GM12875 (cell line): Measurements from ENCODE around the gene MAPK8.

ENCODE experiments used
- H3K4me3 ChIP-seq: one replicate; pipeline ENCODE4 v1.5.1; 2011; ENCODE audit warnings: low read depth, low read length, control low read depth
- CTCF ChIP-seq: IDR thresholded peaks from 2 replicates; pipeline ENCODE4 v1.5.1; 2011; ENCODE audit warnings: low read depth, mild to moderate bottlenecking, control low read depth, inconsistent platforms, low read length, moderate library complexity, borderline replicate concordance; ENCODE audit not compliant: insufficient read depth

The MAPK8 gene

DNA sequence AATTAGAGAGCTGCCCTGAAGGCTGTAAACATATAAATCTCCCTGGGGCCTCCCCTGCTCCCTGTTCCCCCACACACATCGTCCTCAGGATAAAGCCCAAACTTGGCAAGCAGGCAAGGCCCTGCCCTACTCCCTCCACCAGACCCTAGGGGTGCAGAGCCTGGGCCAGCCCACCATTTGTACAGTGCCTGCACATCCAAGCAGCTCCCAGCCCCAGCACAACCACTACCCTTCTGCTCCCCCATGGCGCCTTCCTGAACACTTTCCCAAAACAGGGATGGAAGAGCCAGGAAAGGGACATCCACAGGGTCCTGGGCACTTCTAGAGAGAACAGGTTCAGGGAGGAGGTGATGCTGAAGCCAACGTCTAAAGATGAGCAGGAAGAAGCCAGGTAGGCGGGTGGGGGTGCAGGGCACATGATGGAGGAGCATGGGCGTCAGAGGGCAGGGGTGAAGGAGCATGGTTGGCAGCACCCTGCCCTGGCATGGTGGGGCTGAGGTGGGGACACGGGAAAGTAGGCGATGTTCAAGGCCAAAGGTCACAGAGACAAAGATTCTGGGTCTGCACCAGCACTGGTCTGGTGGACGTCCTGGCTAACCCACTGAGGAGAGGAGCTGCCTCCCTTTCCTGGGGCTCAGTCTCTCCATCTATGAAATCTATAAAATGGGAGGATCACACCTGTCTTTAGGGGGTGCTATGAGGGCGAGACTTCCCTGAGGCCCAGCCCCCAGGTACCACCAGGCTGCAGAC lies 157.8 kb downstream of the MAPK8 start:
- no peak for TF ChIP-seq CTCF
- H3K4me3 ChIP-seq: no peak overlapping the region

DNA sequence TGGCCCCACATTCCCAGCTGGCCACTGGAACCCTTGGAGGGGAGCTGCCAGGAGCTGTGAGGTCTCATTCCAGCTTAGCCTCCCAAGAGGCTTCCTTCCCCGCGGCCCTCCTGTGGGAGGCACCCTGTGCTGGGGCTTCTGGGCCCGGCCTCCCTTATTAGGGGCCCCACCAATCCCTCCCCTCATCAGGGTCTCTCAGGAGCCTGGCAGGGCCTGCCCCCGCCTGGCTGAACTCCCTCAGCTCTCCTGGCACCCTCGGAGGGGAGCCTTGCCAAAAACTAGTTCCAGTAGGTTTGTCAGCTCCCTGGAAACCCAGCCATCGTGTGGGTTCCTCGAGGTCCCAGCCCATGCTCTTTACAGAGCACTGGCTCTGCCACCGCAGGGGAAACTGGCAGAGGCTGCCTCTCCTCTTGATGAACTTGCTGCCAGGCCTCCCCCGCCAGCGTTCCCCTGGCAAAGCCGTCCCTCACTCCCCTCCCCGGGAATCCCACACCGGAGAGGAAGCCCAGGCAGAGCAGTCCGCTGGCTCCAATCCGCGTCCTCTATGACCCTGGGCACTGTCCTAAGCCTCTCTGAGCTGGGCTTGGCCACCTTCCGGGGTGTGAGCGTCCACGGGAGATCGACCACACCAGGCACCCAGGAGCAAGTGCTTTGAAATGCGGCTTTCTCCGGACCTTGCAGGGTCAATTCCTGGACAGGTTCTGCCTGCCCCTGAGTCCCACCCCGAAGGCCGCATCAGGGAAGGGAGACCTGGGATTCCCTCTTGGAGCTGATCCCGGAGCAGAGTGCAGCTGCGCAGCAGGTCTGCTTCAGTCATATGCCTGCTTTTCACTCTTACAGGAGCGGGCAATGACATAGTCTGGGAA lies 158.6 kb downstream of the MAPK8 start:
- TF ChIP-seq CTCF: no peak
- no peak overlapping the region for H3K4me3 ChIP-seq

- no peak for TF ChIP-seq CTCF
- no peak overlapping the region for H3K4me3 ChIP-seq
These were observed 159.5 kb downstream of the MAPK8 start for GRCh38 chr10:48465860-48466521.

GRCh38 chr10:48466611-48467240 lies 160.2 kb downstream of the MAPK8 start:
- no peak overlapping the region for H3K4me3 ChIP-seq
- TF ChIP-seq CTCF: no peak

DNA sequence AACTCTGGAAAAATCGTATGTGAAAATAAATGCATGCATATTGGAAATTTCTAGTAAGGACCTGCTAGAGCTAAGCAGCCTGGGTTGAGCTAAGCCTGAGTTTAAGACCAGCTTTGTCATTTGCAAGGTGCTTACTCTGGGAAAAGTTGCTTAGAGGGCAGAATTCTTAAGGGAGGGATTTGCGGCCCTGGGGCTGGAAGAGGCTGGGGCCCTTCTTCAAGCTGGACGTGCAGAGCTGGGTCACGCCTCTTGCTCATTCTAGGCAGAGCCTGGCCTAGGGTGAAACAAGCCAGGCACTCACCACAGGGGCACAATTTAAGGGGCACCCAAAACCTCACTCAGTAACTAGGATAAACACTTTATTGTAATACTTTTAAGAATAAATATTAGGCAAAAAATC lies 161.2 kb downstream of the MAPK8 start:
- no peak overlapping the region for H3K4me3 ChIP-seq
- TF ChIP-seq CTCF: no peak

DNA sequence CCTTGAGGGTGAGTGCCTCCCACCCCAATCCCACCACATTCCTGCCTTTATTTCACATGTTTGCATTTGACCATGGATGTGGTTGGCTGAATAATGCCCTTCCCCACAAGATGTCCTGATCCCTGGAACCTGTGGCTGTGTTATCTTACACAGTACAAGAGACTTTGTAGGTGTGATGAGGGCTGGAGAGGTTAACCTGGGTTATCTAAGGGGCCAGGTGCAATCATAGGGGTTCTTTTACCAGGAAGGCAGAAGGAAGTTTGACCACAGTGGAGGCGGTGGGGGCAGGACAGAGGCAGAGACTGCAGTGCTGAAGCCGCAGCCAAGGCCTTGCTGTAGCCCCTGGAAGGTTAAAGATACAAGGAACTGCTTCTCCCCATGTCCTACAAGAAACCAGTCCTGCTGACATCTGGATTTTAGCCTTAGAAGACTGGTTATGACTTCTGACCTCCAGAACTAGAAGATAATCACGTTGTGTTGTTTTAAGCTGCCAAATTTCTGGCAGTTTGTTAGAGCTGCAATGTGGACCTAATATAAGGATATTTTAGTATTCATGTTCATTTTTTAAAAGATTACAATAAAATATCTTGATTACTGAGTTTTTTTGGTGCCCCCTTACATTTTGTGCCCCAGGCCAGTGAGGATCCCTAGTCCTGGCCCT lies 161.8 kb downstream of the MAPK8 start:
- TF ChIP-seq CTCF: no peak
- no peak overlapping the region for H3K4me3 ChIP-seq
